ENCODE data around the gene SIGLEC8. TPM values are rescaled to one million over a fixed set of nuclear protein-coding genes. Genes with fewer than 3 reads are reported as not detected.

Gene SIGLEC8
- total and polyA plus RNA-seq, 2 of the 8 experiments (the other 6 are each of a cell fraction or from before 2014, with no cell fraction given), result not detected

DNA sequence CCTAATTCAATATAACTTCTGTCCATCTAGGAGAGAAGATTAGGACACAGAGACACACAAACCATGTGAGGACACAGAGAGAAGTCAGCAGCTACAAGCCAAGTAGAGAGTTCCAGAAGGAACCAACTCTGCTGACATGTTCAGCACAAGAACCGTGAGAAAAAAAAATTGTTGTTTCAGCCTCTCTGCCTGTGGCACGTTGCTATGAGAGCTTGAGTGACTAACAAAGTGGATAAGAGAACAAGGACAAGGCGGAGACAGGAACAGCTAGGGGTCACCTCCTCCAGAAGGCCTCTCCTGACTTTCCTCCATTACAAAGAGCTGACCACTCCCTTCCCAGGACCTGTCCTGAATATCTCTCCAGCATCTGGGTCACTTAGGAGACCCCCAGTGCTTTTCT, 48.9 kb upstream of the SIGLEC8 start:
- H3K23me2 ChIP-seq (ENCODE audit: low read depth, low read length), result no peaks in the 10 kb centered on the region

More for the DNA sequence above, 48.9 kb upstream of the SIGLEC8 start:
- H3K4me2 ChIP-seq (ENCODE audit: insufficient read depth in 1 of 2, low read depth in 2 of 2, low read length in 2 of 2), result no peak overlapping the region
- peaks cover 60 to 73% of the 10 kb centered on the region in 2 experiments for H3K9me3 ChIP-seq (ENCODE audit: insufficient read depth in 2 of 2, low read depth in 1 of 2, low read length in 1 of 2)
- WGBS, 2 experiments (ENCODE audit: extremely low coverage in 1 of 2, insufficient coverage in 1 of 2, insufficient read length in 1 of 2, insufficient replicate concordance in 2 of 2, low coverage in 1 of 2, low lambda C conversion rate in 2 of 2, missing lambda C conversion rate in 1 of 2), result 52% methylated on average over 3 of the region's 3 CpGs; no CpG with 5 or more reads in 1 of the 2 experiments
- H3K79me1 ChIP-seq (ENCODE audit: low read depth, low read length), result no peaks in the 10 kb centered on the region
- H3K9ac ChIP-seq (replicated peaks in 1 of 4; ENCODE audit: extremely low read depth in 1 of 4, low read depth in 3 of 4, low read length in 3 of 4), result no peak overlapping the region
- H3K27ac ChIP-seq (ENCODE audit: low read depth, low read length), result no peak overlapping the region
- no peaks in the 10 kb centered on the region for H3K4me1 ChIP-seq (replicated peaks in 1 of 4; ENCODE audit: control insufficient read depth in 3 of 4, insufficient read depth in 4 of 4, low read length in 3 of 4)
- H4K91ac ChIP-seq (replicated peaks; ENCODE audit: insufficient read length, low read length), result no peak overlapping the region
- FAIRE-seq (no peak), DNase-seq (ENCODE audit: low read depth in 1 of 2, low spot score in 2 of 2) (no peak)
- H3K79me2 ChIP-seq (ENCODE audit: control insufficient read depth in 1 of 2, insufficient read depth in 2 of 2, low read length in 2 of 2), result no peaks in the 10 kb centered on the region
- H4K5ac ChIP-seq (ENCODE audit: insufficient read length, low read depth, low read length), result no peak overlapping the region
- no peak overlapping the region for H3K56ac ChIP-seq (replicated peaks; ENCODE audit: insufficient read length, low read depth, low read length)
- H3K14ac ChIP-seq (ENCODE audit: insufficient read length), result no peak overlapping the region
- H3K4me3 ChIP-seq (ENCODE audit: extremely low read depth in 1 of 4, insufficient read depth in 2 of 4, low read depth in 3 of 4, low read length in 4 of 4), result no peak overlapping the region
- POLR2A ChIA-PET (ENCODE audit: partially characterized antibody), result no interaction called here
- H2BK20ac ChIP-seq (ENCODE audit: low read length), result no peak overlapping the region
- no peak overlapping the region for H2BK15ac ChIP-seq (ENCODE audit: low read length)
- H2BK120ac ChIP-seq (replicated peaks; ENCODE audit: low read depth, low read length), result no peak overlapping the region
- no peak overlapping the region for H3K4ac ChIP-seq (replicated peaks; ENCODE audit: insufficient read length, low read depth, low read length)
- H3K23ac ChIP-seq (ENCODE audit: insufficient read length), result no peak overlapping the region
- no peak overlapping the region for H3K18ac ChIP-seq (ENCODE audit: extremely low read depth, low read length)
- H4K8ac ChIP-seq (ENCODE audit: extremely low read depth, insufficient read depth, low read length), result no peak overlapping the region
- no peak overlapping the region for H2BK12ac ChIP-seq (ENCODE audit: low read depth, low read length)
- no peaks in the 10 kb centered on the region for H4K20me1 ChIP-seq (replicated peaks in 1 of 2; ENCODE audit: control insufficient read depth in 1 of 2, insufficient read depth in 2 of 2, low read length in 2 of 2)
- TF ChIP-seq POU5F1 (IDR thresholded peaks at IDR 0.05; ENCODE audit: low read depth, low read length), result no peak
- no peak for TF ChIP-seq NANOG (IDR thresholded peaks at IDR 0.05; ENCODE audit: insufficient read depth, low read depth, low read length, poor library complexity, severe bottlenecking)
- TF ChIP-seq TBP (IDR thresholded peaks at IDR 0.05; ENCODE audit: low read depth, low read length), result no peak
- no peak for TF ChIP-seq CHD2 (IDR thresholded peaks at IDR 0.05; ENCODE audit: low read length)
- no peak for TF ChIP-seq CTBP2 (IDR thresholded peaks at IDR 0.05; ENCODE audit: borderline replicate concordance, insufficient read depth, insufficient read length, low read length)
- TF ChIP-seq POLR2A (IDR thresholded peaks at IDR 0.05; ENCODE audit: control extremely low read depth in 1 of 2, low read depth in 2 of 2, low read length in 2 of 2), result no peak
- no peak for TF ChIP-seq GABPA (IDR thresholded peaks at IDR 0.05; ENCODE audit: borderline replicate concordance, insufficient read depth, low read length)
- no peak for TF ChIP-seq SP1 (IDR thresholded peaks at IDR 0.05; ENCODE audit: low read depth, low read length)
- TF ChIP-seq SUZ12 (IDR thresholded peaks at IDR 0.05; ENCODE audit: low read length), result no peak
- no peak for TF ChIP-seq SAP30 (IDR thresholded peaks at IDR 0.05; ENCODE audit: insufficient read depth, insufficient replicate concordance, low read length)
- TF ChIP-seq JUND (IDR thresholded peaks at IDR 0.05; ENCODE audit: low read length), result no peak
- H3K27me3 ChIP-seq (replicated peaks in 1 of 4; ENCODE audit: control insufficient read depth in 3 of 4, extremely low read depth in 1 of 4, insufficient read depth in 3 of 4, low read length in 3 of 4), result no peaks in the 10 kb centered on the region
- H2AFZ ChIP-seq (ENCODE audit: low read length), result no peak overlapping the region
- H2AK5ac ChIP-seq (ENCODE audit: low read depth, low read length), result no peak overlapping the region
- H3K36me3 ChIP-seq (ENCODE audit: control insufficient read depth in 2 of 4, insufficient read depth in 4 of 4, low read length in 3 of 4), result no peaks in the 10 kb centered on the region
- CTCF ChIA-PET (ENCODE audit: partially characterized antibody), result interaction anchor here (0.6 to 1.1 kb wide), 3 partner anchors 11 to 86 kb away, joined by 3 read pairs; no protein-coding TSS in a partner anchor
- no peak overlapping the region for H2BK5ac ChIP-seq (ENCODE audit: low read depth, low read length)

Measured in H1 (cell line).